ENCODE measurements around the gene ARMH4. TPM values are rescaled to one million over a fixed set of nuclear protein-coding genes. Genes with fewer than 3 reads are reported as not detected.

The ARMH4 gene
- total RNA-seq, 1 experiment from 2014 or later, result 42.6 TPM

DNA sequence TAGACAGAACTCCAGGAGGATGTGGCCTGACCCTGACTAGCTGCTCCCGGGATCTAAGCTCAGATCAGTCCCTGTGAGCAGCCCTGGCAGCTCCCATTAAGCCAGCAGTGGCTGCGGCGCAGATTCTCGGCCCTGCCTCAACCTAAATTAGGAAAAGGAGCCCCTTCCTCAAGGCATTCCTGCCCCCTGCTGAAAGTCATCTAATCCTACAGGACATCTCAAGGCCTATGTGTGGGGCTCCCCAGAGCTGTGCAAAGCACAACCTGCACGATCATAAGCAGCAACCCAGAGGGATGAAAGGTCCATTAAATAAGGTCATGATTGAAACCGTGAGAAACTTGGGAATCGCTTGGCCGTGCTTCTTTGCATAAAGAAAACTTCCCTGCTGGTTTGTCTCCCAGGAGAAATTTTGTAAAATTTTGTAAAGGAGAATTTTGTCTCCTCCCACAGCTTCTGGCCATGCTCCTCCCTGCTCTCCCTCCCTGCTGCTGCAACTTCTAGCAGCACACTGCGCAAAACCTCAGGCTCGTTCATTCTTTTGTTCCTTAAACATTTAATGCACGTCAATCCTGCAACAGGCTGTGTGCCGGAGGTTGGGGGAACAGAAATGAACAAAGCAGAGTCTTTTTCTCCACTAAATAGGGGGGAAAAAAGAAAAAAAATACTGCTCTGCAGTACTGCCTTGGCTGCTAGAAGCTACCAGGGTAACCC lies 189.5 kb downstream of the ARMH4 start:
- DNase-seq, result peak; percentile 85
- H4K91ac ChIP-seq (ENCODE audit: insufficient read length, low read depth, low read length), result no peak overlapping the region
- H3K4me1 ChIP-seq (ENCODE audit: insufficient read depth, low read length), result no peaks in the 10 kb centered on the region; the same call in 1 of the 2 replicates
- H3K23ac ChIP-seq (ENCODE audit: insufficient read length, low read depth, low read length), result no peak overlapping the region
- H3K14ac ChIP-seq (ENCODE audit: insufficient read depth, low read length), result no peak overlapping the region; the same call in 1 of the 2 replicates
- no peaks in the 10 kb centered on the region for H3K23me2 ChIP-seq (ENCODE audit: insufficient read length, low read depth, low read length, poor library complexity, severe bottlenecking)
- H2BK5ac ChIP-seq (ENCODE audit: insufficient read length, low read length), result no peak overlapping the region
- no peaks in the 10 kb centered on the region for H3K27me3 ChIP-seq (ENCODE audit: insufficient read depth, low read length)
- no peak overlapping the region for H3K27ac ChIP-seq (ENCODE audit: insufficient read length, low read depth, low read length)
- H2BK15ac ChIP-seq (ENCODE audit: low read depth, low read length), result no peak overlapping the region
- H3K4me2 ChIP-seq (ENCODE audit: insufficient read depth, insufficient read length, low read length), result no peak overlapping the region
- H2BK20ac ChIP-seq (ENCODE audit: low read depth, low read length, poor library complexity, severe bottlenecking), result no peak overlapping the region
- H2AFZ ChIP-seq (ENCODE audit: low read length), result peak overlapping the region; percentile 93
- Mint-ChIP-seq H3K4me3 (no peak overlapping the region), H3K36me3 (ENCODE audit: insufficient read depth in 1 of 3, low read depth in 3 of 3) (no peaks in the 10 kb centered on the region), H3K4me1 (peaks cover 25 to 29% of the 10 kb centered on the region in 2 experiments), H3K27me3 (ENCODE audit: low read depth) (no peaks in the 10 kb centered on the region; the same call in 1 of the 2 replicates), H3K27ac (peak overlapping the region in 1 of 3 experiments; percentile 69; a peak in 2 of 7 replicates), H3K9me3 (no peaks in the 10 kb centered on the region; a peak in 1 of 5 replicates)
- H2BK12ac ChIP-seq (ENCODE audit: insufficient read length, low read depth, low read length), result no peak overlapping the region
- no peak overlapping the region for H3K4ac ChIP-seq (ENCODE audit: low read depth, low read length)
- WGBS (ENCODE audit: extremely low coverage, insufficient read length, low lambda C conversion rate), result no CpG with 5 or more reads among the region's 12 CpGs
- TF ChIP-seq, protein P1, sequence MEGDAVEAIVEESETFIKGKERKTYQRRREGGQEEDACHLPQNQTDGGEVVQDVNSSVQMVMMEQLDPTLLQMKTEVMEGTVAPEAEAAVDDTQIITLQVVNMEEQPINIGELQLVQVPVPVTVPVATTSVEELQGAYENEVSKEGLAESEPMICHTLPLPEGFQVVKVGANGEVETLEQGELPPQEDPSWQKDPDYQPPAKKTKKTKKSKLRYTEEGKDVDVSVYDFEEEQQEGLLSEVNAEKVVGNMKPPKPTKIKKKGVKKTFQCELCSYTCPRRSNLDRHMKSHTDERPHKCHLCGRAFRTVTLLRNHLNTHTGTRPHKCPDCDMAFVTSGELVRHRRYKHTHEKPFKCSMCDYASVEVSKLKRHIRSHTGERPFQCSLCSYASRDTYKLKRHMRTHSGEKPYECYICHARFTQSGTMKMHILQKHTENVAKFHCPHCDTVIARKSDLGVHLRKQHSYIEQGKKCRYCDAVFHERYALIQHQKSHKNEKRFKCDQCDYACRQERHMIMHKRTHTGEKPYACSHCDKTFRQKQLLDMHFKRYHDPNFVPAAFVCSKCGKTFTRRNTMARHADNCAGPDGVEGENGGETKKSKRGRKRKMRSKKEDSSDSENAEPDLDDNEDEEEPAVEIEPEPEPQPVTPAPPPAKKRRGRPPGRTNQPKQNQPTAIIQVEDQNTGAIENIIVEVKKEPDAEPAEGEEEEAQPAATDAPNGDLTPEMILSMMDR (conservative IDR thresholded peaks at IDR 0.05), result peak; percentile 72
- no peak overlapping the region for H3K9ac ChIP-seq (ENCODE audit: extremely low read depth, insufficient read length, low read length)
- no peaks in the 10 kb centered on the region for H3K9me3 ChIP-seq (ENCODE audit: control insufficient read depth, low read depth, low read length)
- H2BK120ac ChIP-seq (ENCODE audit: low read depth, low read length, poor library complexity, severe bottlenecking), result no peak overlapping the region
- no peaks in the 10 kb centered on the region for H3K79me1 ChIP-seq (ENCODE audit: insufficient read depth, low read depth, low read length, poor library complexity, severe bottlenecking)
- H2AK5ac ChIP-seq (ENCODE audit: insufficient read length, low read length), result no peak overlapping the region
- H4K20me1 ChIP-seq (ENCODE audit: control insufficient read depth, insufficient read depth, insufficient read length), result no peaks in the 10 kb centered on the region
- no peaks in the 10 kb centered on the region for H3K79me2 ChIP-seq (ENCODE audit: insufficient read depth, low read length)
- H4K5ac ChIP-seq (ENCODE audit: insufficient read length, low read depth, low read length), result no peak overlapping the region
- H3K18ac ChIP-seq (ENCODE audit: insufficient read length, low read depth, low read length), result no peak overlapping the region
- H3T11ph ChIP-seq (ENCODE audit: low read length), result no peak overlapping the region
- no peak overlapping the region for H4K8ac ChIP-seq (replicated peaks; ENCODE audit: insufficient read length, low read depth, low read length)
- no peak overlapping the region for H3K56ac ChIP-seq (ENCODE audit: insufficient read length, low read depth, low read length)

All from H9 (cell line).